ENCODE results near the gene LILRA2. TPM values are rescaled to one million over a fixed set of nuclear protein-coding genes. Genes with fewer than 3 reads are reported as not detected.
"Not testable (repeated sequence)": the region's sequence is repeated elsewhere in the genome, so short reads cannot be mapped to it uniquely, and the experiment has no call there.

The LILRA2 gene
- total RNA-seq, 2 experiments from 2014 or later: not detected

GRCh38 chr19:54563206-54563605 is 10.4 kb upstream of the LILRA2 start:
- CTCF ChIA-PET, POLR2A ChIA-PET: not testable (repeated sequence)

DNA sequence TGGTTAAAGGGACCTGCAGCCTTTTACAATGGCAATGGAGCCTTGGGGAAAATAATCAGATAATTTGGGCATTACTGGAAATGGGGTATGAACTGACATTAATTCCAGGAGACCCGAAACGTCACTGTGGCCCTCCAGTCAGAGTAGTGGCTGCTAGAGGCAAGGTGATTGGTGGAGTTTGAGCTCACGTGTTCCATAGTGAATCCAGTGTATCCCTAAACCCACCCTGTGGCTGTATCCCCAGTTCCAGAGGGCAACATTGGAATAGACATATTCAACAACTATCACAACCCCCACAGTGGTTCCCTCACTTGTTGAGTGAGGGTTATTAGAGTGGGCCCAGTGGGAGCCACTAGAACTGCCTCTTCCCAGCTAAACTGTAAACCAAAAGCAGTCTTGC is 3.3 kb upstream of the LILRA2 start:
- CTCF ChIA-PET: no interaction called here
- POLR2A ChIA-PET: no interaction called here

DNA sequence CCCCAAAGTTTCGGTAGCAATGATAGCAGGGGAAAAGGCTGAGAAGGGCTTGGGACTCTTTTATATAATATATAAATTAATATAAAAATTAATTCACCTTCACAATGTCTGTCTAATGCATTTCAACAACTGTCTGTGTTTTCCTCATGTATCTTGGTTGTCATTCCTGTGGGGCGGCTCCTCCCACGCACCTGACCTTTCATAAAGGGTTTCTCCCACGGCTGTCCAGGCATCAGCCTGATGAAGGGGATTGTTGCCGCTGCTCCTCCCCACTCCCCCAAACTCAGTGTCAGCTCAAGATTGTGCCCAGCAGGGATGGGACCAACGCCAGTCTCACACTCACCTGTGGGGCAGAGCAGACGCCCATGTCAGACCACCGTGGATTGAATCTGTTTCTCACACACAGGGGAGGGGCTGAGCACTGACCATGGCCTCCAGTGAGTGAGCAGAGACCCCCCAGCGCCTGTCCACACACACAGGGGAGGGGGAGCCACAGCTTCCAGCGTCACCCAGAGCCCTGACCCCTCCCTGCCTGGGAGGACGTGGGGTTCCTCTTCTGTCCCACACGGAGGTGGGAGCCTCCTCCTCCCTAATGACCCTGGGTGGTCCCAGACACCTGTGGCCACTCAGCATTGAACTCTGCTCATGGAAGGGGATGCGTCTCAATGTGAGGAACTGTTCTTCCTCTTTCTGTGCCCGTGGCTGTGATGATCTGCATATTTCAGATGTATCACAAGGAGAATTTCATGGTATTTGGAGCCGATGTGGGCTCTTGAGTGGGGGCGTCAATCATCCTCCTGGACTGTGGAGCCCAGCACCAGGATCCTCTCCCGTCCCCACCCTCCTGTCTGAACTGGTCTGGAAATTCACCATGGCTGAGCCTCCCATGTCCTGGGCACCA is 1.6 kb upstream of the LILRA2 start:
- POLR2A ChIA-PET: not testable (repeated sequence)

GRCh38 chr19:54572696-54573311 is 786 bp upstream of the LILRA2 start:
- CTCF ChIA-PET: interaction anchor here (1.0 kb wide), 1 partner anchor 12 kb away, joined by 3 read pairs; no protein-coding TSS in a partner anchor

More for the DNA sequence above, 1.6 kb upstream of the LILRA2 start:
- CTCF ChIA-PET: not testable (repeated sequence)

DNA sequence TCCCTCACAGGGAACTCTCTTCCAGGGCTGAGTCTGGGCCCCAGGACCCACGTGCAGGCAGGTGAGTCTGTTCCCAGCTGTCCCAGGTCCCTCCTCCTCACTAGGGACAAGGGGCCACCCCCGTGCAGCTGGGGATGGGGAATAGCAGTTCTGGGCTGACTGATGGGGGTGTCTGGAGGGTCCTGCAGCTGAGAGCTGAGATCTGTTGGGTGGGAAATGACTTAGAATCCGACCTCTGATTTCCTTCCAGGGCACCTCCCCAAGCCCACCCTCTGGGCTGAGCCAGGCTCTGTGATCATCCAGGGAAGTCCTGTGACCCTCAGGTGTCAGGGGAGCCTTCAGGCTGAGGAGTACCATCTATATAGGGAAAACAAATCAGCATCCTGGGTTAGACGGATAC is 461 bp downstream of the LILRA2 start:
- CTCF ChIA-PET: no interaction called here

More at GRCh38 chr19:54572696-54573311, 786 bp upstream of the LILRA2 start:
- POLR2A ChIA-PET: no interaction called here

GRCh38 chr19:54574527-54575056 is 1.0 kb downstream of the LILRA2 start:
- ChIA-PET CTCF (no interaction called here), POLR2A (no interaction called here)

More for the DNA sequence above, 461 bp downstream of the LILRA2 start:
- POLR2A ChIA-PET: no interaction called here

DNA sequence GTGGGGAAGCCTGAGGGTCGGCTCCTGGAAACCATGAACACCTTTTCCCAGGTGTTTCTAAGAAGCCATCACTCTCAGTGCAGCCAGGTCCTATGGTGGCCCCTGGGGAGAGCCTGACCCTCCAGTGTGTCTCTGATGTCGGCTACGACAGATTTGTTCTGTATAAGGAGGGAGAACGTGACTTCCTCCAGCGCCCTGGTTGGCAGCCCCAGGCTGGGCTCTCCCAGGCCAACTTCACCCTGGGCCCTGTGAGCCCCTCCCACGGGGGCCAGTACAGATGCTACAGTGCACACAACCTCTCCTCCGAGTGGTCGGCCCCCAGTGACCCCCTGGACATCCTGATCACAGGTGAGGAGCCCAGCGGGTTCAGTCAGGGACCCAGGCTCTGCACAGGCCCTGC is 1.6 kb downstream of the LILRA2 start:
- CTCF ChIA-PET, POLR2A ChIA-PET: not testable (repeated sequence)

- POLR2A ChIA-PET: no interaction called here
- CTCF ChIA-PET: interaction anchor here (0.6 kb wide), 1 partner anchor 429 kb away, joined by 4 read pairs; no protein-coding TSS in a partner anchor
These were observed 2.9 kb downstream of the LILRA2 start for GRCh38 chr19:54576411-54576976.

GRCh38 chr19:54577334-54577733 is 3.7 kb downstream of the LILRA2 start:
- ChIA-PET POLR2A (no interaction called here), CTCF (interaction anchor here (0.6 kb wide), 1 partner anchor 428 kb away, joined by 4 read pairs; no protein-coding TSS in a partner anchor)

- POLR2A ChIA-PET, CTCF ChIA-PET: not testable (repeated sequence)
These were observed 4.7 kb downstream of the LILRA2 start for GRCh38 chr19:54578268-54578667.

GRCh38 chr19:54586397-54586796 is 12.8 kb downstream of the LILRA2 start:
- ChIA-PET POLR2A (no interaction called here), CTCF (no interaction called here)

GRCh38 chr19:54587026-54587425 is 13.4 kb downstream of the LILRA2 start:
- ChIA-PET CTCF (no interaction called here), POLR2A (no interaction called here)

DNA sequence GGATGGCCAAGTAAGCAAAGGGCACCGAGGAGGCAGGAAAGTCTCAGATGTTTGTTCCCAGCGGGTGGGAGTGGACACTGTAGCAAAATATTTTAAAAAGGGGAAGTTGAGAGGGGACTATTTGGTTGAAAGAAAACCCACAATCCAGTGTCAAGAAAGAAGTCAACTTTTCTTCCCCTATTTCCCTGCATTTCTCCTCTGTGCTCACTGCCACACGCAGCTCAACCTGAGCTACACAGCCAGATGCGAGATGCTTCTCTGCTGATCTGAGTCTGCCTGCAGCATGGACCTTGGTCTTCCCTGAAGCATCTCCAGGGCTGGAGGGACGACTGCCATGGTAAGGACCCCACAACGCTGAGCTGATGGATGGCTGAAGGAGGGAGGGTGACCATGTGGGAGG is 19.9 kb downstream of the LILRA2 start, which contains the start of gene LILRA1:
TSS of gene LILRA1 (plus strand) at position 188 of the 400 bp plus-strand sequence. CDS start 613 bp downstream, outside the sequence.
- POLR2A ChIA-PET, CTCF ChIA-PET: not testable (repeated sequence)

- POLR2A ChIA-PET, CTCF ChIA-PET: not testable (repeated sequence)
These were observed 20.5 kb downstream of the LILRA2 start for GRCh38 chr19:54593931-54594626.

- ChIA-PET POLR2A (no interaction called here), CTCF (no interaction called here)
These were observed 21.1 kb downstream of the LILRA2 start for GRCh38 chr19:54594737-54595136.

DNA sequence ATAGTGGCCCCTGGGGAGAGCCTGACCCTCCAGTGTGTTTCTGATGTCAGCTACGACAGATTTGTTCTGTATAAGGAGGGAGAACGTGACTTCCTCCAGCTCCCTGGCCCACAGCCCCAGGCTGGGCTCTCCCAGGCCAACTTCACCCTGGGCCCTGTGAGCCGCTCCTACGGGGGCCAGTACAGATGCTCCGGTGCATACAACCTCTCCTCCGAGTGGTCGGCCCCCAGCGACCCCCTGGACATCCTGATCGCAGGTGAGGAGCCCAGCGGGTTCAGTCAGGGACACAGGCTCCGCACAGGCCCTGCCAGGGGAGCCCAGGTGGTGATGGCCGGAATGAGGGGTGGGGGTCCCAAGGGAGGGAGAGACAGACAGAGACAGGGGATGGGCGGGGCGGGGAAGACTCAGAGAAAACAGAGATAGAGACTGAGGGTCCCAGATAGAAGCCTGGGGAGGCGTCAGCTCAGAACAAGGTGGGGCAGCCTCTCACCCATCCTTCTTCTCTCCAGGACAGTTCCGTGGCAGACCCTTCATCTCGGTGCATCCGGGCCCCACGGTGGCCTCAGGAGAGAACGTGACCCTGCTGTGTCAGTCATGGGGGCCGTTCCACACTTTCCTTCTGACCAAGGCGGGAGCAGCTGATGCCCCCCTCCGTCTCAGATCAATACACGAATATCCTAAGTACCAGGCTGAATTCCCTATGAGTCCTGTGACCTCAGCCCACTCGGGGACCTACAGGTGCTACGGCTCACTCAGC is 22.3 kb downstream of the LILRA2 start:
- CTCF ChIA-PET: not testable (repeated sequence)

DNA sequence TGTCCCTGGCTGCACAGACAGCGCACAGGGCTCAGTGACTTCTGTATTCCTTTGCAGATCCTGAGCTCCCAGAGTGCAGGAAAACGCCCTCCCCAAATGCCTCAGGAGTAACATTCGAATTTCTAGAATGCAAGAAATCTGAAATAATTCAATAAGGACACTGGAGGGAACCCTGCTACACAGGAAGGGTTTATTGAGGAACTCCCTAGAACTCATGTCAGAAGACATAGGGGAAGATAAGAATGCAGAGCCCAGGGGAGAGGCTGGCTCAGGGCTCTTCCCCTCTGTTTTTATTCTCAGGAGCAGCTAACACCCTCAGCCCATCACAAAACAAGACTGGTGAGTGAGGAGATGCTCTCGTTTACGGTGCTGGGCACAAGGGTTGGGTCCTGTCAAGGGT is 26.6 kb downstream of the LILRA2 start:
- CTCF ChIA-PET: no interaction called here
- POLR2A ChIA-PET: no interaction called here

More for the DNA sequence above, 22.3 kb downstream of the LILRA2 start:
- POLR2A ChIA-PET: not testable (repeated sequence)

DNA sequence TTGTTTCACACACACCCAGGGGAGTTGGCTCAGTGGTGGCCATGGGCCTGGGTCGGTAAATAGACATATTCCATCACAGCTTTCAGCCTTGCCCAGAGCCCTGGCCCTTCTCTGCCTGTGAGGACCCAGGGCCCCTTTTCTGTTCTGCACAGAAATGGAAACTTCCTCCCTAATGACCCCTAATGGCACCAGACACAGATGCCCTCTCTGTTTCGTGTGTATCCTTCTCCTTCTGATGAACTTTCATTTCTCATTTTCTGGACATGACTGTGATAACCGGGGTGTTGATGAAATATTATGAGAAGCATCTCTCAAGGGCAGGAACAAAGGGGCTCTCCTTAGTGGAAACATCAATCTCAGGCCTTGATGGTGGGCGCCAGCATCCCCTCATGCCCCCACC is 32.6 kb downstream of the LILRA2 start:
- CTCF ChIA-PET: no interaction called here
- POLR2A ChIA-PET: no interaction called here
